Kidney epithelial cell (primary cell): Measurements from ENCODE around the gene GAD2. TPM values are rescaled to one million over a fixed set of nuclear protein-coding genes. Genes with fewer than 3 reads are reported as not detected.

Source experiments
- DNase-seq: peaks from one replicate; pipeline ENCODE4 v3.0.0-alpha.2; 2010; ENCODE audit warnings: low read depth
- H3K27me3 ChIP-seq: 2 replicates; pipeline ENCODE4 v1.6.0; 2011; ENCODE audit warnings: low read length; ENCODE audit not compliant: control insufficient read depth, insufficient read depth
- H3K36me3 ChIP-seq: 2 replicates; pipeline ENCODE4 v1.5.1; 2011; ENCODE audit warnings: low read length; ENCODE audit not compliant: control insufficient read depth, insufficient read depth
- H3K4me3 ChIP-seq: 2 replicates; pipeline ENCODE4 v1.5.1; 2011; ENCODE audit warnings: low read depth, mild to moderate bottlenecking, control low read depth, low read length
- total RNA-seq: library from RNA; depleted of rRNA; stranded (reverse); fragments of >200 nt; gene quantifications from 2 replicates; pipeline ENCODE4 v1.2.3, GENCODE V29; 2015
- TF ChIP-seq, protein P1 (sequence below): IDR thresholded peaks from 2 replicates; pipeline ENCODE4 v1.5.1; 2011; ENCODE audit warnings: mild to moderate bottlenecking, moderate library complexity, low read length, control low read depth, inconsistent platforms; ENCODE audit not compliant: insufficient read depth, poor library complexity, severe bottlenecking

GAD2 gene
- total RNA-seq, 1 donor from 2014 or later, result not detected

DNA sequence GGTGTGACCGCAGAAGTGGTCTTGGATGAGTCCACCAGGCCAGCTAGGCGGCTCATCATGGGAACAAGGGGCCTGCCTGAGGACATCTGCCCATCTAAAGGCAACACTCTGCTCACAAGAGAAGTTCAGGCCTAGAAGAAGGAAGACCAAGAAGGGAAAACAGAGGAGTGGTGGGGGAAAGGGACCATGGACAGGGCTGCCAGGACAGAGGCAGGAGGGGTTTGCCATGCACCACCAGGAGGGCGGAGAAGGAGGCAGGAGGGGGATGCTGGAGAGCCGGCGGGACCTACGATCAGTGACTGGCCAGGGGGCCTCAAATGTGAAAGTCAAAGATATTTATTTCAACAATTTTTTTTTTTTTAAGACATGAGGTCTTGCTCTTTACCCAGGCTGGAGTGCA is 33.1 kb downstream of the GAD2 start:
- DNase-seq, result no peak
- Histone ChIP-seq H3K36me3 (no peaks in the 10 kb centered on the region), H3K4me3 (no peak overlapping the region), H3K27me3 (no peaks in the 10 kb centered on the region)
- TF ChIP-seq, protein P1, sequence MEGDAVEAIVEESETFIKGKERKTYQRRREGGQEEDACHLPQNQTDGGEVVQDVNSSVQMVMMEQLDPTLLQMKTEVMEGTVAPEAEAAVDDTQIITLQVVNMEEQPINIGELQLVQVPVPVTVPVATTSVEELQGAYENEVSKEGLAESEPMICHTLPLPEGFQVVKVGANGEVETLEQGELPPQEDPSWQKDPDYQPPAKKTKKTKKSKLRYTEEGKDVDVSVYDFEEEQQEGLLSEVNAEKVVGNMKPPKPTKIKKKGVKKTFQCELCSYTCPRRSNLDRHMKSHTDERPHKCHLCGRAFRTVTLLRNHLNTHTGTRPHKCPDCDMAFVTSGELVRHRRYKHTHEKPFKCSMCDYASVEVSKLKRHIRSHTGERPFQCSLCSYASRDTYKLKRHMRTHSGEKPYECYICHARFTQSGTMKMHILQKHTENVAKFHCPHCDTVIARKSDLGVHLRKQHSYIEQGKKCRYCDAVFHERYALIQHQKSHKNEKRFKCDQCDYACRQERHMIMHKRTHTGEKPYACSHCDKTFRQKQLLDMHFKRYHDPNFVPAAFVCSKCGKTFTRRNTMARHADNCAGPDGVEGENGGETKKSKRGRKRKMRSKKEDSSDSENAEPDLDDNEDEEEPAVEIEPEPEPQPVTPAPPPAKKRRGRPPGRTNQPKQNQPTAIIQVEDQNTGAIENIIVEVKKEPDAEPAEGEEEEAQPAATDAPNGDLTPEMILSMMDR, result no peak

DNA sequence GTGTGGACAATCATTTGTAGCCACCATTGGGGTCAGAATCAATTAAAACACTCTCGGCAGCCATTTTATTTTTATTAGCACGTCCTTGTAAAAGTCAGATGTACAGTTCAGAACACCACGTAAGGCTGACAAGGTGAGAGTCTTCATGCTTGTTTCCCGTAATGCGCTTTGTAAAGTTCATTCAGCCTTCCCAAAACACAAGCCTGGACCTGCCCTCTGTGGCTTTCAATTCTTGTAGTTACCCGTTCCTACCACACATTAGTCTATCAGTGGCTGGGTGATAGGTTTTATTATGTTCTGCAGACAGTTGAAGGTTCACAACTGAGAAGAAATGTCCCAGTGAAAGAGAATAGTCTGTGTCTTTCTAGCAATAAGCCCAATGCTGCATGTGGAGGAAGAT is 35.4 kb downstream of the GAD2 start:
- Histone ChIP-seq H3K36me3 (no peaks in the 10 kb centered on the region), H3K27me3 (no peaks in the 10 kb centered on the region), H3K4me3 (no peak overlapping the region)
- no peak for DNase-seq
- TF ChIP-seq, protein P1, result no peak

DNA sequence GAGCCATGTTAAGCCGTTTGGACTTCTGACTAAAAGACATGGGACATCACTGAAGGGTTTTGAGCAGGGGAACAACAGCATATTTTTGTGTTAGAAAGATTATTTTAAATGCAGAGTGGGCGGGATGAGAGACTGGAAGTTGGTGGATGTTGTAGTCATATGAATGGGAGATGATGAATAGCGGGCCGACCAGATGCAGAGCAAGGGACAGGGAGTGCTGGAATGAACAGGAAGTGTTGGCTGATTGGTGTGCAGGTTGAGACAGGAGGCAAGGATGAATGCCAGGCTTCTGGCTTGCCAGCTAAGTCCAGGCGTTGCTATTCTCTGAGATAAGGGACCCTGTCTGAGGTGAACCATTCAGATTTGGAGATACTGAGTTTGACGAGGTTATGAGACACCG is 38.0 kb downstream of the GAD2 start:
- no peak overlapping the region for H3K4me3 ChIP-seq
- DNase-seq, result no peak
- no peaks in the 10 kb centered on the region for H3K36me3 ChIP-seq
- TF ChIP-seq, protein P1, result no peak
- no peaks in the 10 kb centered on the region for H3K27me3 ChIP-seq

DNA sequence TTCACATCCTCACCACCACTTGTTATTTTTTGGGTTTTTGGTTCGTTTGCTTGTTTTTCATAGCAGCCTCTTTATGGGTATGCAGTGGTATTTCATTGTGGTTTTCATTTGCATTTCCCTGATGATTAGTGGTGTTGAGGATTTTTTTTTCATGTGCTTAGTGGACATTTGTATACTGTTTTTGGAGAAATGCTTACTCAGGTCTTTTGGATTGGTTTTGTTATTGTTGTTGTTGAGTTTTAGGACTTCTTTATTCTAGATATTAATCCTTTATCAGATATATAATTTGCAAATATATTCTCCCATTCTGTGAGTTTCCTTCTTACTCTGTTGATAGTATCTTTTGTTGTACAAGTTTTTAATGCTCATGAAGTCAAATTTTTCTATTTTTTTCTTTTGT is 42.8 kb downstream of the GAD2 start:
- no peaks in the 10 kb centered on the region for H3K27me3 ChIP-seq
- no peak for DNase-seq
- no peak overlapping the region for H3K4me3 ChIP-seq
- TF ChIP-seq, protein P1, result no peak
- no peaks in the 10 kb centered on the region for H3K36me3 ChIP-seq

DNA sequence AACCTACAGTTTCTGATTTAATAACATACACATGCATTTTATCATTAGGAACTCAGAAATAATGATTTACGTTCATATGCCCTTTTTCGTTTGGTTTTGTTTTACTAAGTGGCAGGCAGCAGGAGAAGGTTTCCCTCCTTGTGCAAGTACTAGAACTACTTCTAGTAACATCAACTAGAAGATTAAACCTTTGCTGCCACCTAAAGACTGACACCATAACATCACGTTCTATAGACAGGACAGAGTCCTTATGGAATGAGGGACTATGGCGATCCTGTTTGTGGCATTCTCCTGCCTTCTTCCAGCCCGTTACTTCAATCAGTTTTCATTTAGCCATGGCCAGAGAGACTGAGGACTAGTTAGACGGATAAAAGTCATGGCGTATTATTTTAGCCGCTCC is 53.2 kb downstream of the GAD2 start:
- Histone ChIP-seq H3K27me3 (peaks cover 2% of the 10 kb centered on the region), H3K4me3 (no peak overlapping the region), H3K36me3 (no peaks in the 10 kb centered on the region)
- DNase-seq, result peak; percentile 10
- TF ChIP-seq, protein P1, result peak; percentile 25

DNA sequence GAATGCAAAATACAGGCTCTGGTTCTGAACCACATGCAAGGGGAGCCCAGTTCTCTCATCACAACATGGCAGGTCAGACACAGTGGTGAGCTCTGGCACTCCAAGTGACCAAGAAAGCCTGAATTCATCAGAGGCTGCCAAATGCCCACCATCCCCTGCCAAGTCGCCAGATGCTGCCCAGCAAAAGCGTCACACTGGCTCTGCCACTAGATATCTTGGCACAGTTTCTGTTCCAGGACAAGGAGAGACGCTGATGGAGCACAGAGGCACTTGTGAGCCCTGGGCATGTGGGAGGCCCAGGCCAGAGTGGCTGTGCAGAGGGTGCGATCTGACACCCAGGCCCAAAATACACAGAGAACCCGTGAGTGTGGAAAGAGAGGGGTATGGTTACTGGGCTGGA is 57.8 kb downstream of the GAD2 start:
- no peaks in the 10 kb centered on the region for H3K27me3 ChIP-seq
- DNase-seq, result no peak

More for the DNA sequence above, 57.8 kb downstream of the GAD2 start:
- TF ChIP-seq, protein P1, result no peak
- no peaks in the 10 kb centered on the region for H3K36me3 ChIP-seq
- H3K4me3 ChIP-seq, result no peak overlapping the region
